Uterus (tissue), 4 donors: ENCODE data around the gene ECSIT. TPM values are rescaled to one million over a fixed set of nuclear protein-coding genes. Genes with fewer than 3 reads are reported as not detected.

ENCODE experiments used
- DNase-seq, 2 donors: peaks; one replicate each; pipeline ENCODE4 v3.0.0-alpha.2; 2019 to 2020
- H3K27ac ChIP-seq, 2 donors: fragments of 200-600 bp; sonication (generic); 1 replicate in 1 of 2; 2 replicates in 1 of 2; pipeline ENCODE4 v1.5.1; 2016 to 2018
- H3K27me3 ChIP-seq, 2 donors: fragments of 200-600 bp; sonication (generic); one replicate each; pipeline ENCODE4 v1.5.1; 2018 to 2019; ENCODE audit warnings: control low read depth in 1 of 2
- H3K36me3 ChIP-seq, 2 donors: fragments of 200-600 bp; sonication (generic); one replicate each; pipeline ENCODE4 v1.5.1; 2019; ENCODE audit warnings: control low read depth in 1 of 2
- H3K4me1 ChIP-seq, 2 donors: fragments of 200-600 bp; sonication (generic); one replicate each; pipeline ENCODE4 v1.5.1; 2018 to 2019; ENCODE audit warnings: control low read depth in 1 of 2
- H3K4me3 ChIP-seq, 2 donors: fragments of 200-600 bp; sonication (generic); 1 replicate in 1 of 2; 2 replicates in 1 of 2; pipeline ENCODE4 v1.5.1; 2018 to 2019; ENCODE audit warnings: mild to moderate bottlenecking in 1 of 2
- H3K9me3 ChIP-seq, 2 donors: fragments of 200-600 bp; sonication (generic); one replicate each; pipeline ENCODE4 v1.5.1; 2019; ENCODE audit warnings: control low read depth in 1 of 2
- POLR2A ChIP-seq, 2 donors: fragments of 450-650 bp; IDR thresholded peaks; one replicate each; pipeline ENCODE4 v1.6.1; 2016; ENCODE audit warnings: antibody characterized with exemption in 2 of 2, mild to moderate bottlenecking in 1 of 2, moderate library complexity in 1 of 2
- intact Hi-C: fragments of 100-400 bp; cut with DNase I; formaldehyde crosslinking; loops from one replicate; pipeline ENCODE4 v1.15.1; 2023; ENCODE audit warnings: low total_unique reads
- microRNA-seq: library from miRNA; unstranded; fragments of <30 nt; microRNA quantifications from one replicate; pipeline ENCODE4, GENCODE V29; 2016; ENCODE audit warnings: borderline microRNAs expressed, borderline replicate concordance
- small RNA-seq: library from RNA; depleted of rRNA; stranded (forward); fragments of <200 nt; gene quantifications from one replicate; pipeline ENCODE3, GENCODE V24; 2016
- total RNA-seq, 4 donors: library from RNA; depleted of rRNA in 3 of 4; stranded (reverse); fragments of >200 nt in 3 of 4; gene quantifications; one replicate each; pipeline versions ENCODE4 v1.1.0 to v1.2.4, GENCODE V29; 2014 to 2023
- donor health status: DM: yes; HTN: yes; CAD: no.

Gene ECSIT
- total RNA-seq, 4 donors from 2014 or later = 44.6 to 138 (median 58.2) TPM

DNA sequence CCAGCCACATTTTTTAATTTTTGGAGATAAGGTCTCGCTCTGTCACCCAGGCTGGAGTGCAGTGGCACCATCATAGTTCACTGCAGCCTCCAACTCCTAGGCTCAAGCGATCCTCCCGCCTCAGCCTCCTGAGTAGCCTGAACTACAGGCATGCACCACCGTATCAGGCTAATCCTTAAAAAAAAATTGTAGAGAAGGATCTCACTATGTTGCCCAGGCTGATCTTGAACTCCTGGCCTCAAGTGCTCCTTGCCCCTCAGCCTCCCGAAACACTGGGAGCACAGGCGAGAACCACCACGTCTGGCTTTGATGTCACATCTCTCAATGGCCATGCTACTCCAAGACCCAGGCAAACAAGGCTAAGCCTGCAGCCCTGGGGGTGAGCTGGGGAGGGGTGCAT is 72.3 kb downstream of the ECSIT start:
- Histone ChIP-seq H3K9me3 (no peaks in the 10 kb centered on the region), H3K4me3 (no peak overlapping the region), H3K27ac (no peak overlapping the region), H3K36me3 (no peaks in the 10 kb centered on the region), H3K27me3 (no peaks in the 10 kb centered on the region), H3K4me1 (peaks cover 0 to 2% of the 10 kb centered on the region in 2 donors)
- DNase-seq = no peak
- TF ChIP-seq POLR2A (IDR thresholded peaks at IDR 0.05) = no peak
- intact Hi-C loops = no loop called here

Small RNA genes lying within 50 kb of the gene (microRNA-seq; reads per million reads assigned to microRNA genes)
- not detected for gene MIR7974

Small RNA genes lying within 50 kb of the gene (small RNA-seq; reads per million reads assigned to genes)
- not detected for gene MIR7974
- not detected for gene RN7SL833P

Other genes with a start within 250 kb of the ECSIT start
- not detected for gene TSPAN16, start 233.0 kb downstream of the ECSIT start, total RNA-seq
- gene RAB3D, start 189.5 kb downstream of the ECSIT start, total RNA-seq = 10 to 100 TPM; 14.3 to 61.6 (median 25.7) TPM
- gene TMEM205, start 182.9 kb downstream of the ECSIT start, total RNA-seq = 100 to 1,000 TPM in 1 of 4 donors, 10 to 100 TPM in 3; 41.2 to 117 (median 77.4) TPM
- 10 to 100 TPM in 3 of 4 donors, 1 to 10 TPM in 1; 1.2 to 46.2 (median 16.4) TPM for gene CCDC159, start 182.6 kb downstream of the ECSIT start, total RNA-seq
- gene PLPPR2, start 173.7 kb downstream of the ECSIT start, total RNA-seq = 10 to 100 TPM in 3 of 4 donors, 1 to 10 TPM in 1; 4.1 to 71.7 (median 23.7) TPM
- 1 to 10 TPM in 1 of 4 donors, under 1 TPM in 3; 0.48 to 3.5 (median 0.68) TPM for gene SWSAP1, start 154.5 kb downstream of the ECSIT start, total RNA-seq
- gene EPOR, start 144.8 kb downstream of the ECSIT start, total RNA-seq = 1 to 10 TPM; 1.8 to 5.9 (median 4.1) TPM
- gene RGL3, start 109.8 kb downstream of the ECSIT start, total RNA-seq = 10 to 100 TPM in 3 of 4 donors, 1 to 10 TPM in 1; 1.0 to 19.0 (median 13.2) TPM
- 1 to 10 TPM in 1 of 4 donors, under 1 TPM in 1, not detected in 2; 0.48 to 4.4 TPM for gene ODAD3, start 94.0 kb downstream of the ECSIT start, total RNA-seq
- 100 to 1,000 TPM in 3 of 4 donors, 10 to 100 TPM in 1; 65.3 to 228 (median 155) TPM for gene PRKCSH, start 93.5 kb downstream of the ECSIT start, total RNA-seq
- gene ELAVL3, start 48.1 kb downstream of the ECSIT start, total RNA-seq = 1 to 10 TPM in 1 of 4 donors, not detected in 3; 1.1 TPM
- gene ZNF653, start 23.3 kb downstream of the ECSIT start, total RNA-seq = 10 to 100 TPM in 1 of 4 donors, 1 to 10 TPM in 2, under 1 TPM in 1; 0.88 to 14.8 (median 6.3) TPM
- gene CNN1, start 9.7 kb upstream of the ECSIT start, total RNA-seq = 1,000 to 10,000 TPM in 1 of 4 donors, 100 to 1,000 TPM in 3; 267 to 1,727 (median 599) TPM
- gene ELOF1, start 30.1 kb upstream of the ECSIT start, total RNA-seq = 10 to 100 TPM; 19.7 to 89.4 (median 38.9) TPM
- gene ACP5, start 48.5 kb upstream of the ECSIT start, total RNA-seq = 1 to 10 TPM; 2.5 to 7.7 (median 5.8) TPM
- 10 to 100 TPM; 20.6 to 70.6 (median 36.0) TPM for gene ZNF627, start 68.3 kb upstream of the ECSIT start, total RNA-seq
- 10 to 100 TPM in 3 of 4 donors, 1 to 10 TPM in 1; 3.2 to 24.1 (median 20.0) TPM for gene ZNF823, start 209.8 kb upstream of the ECSIT start, total RNA-seq
- gene ZNF441, start 237.9 kb upstream of the ECSIT start, total RNA-seq = 10 to 100 TPM in 3 of 4 donors, 1 to 10 TPM in 1; 8.5 to 25.6 (median 19.8) TPM